Measurements from ENCODE around the gene SLC19A3.

DNA sequence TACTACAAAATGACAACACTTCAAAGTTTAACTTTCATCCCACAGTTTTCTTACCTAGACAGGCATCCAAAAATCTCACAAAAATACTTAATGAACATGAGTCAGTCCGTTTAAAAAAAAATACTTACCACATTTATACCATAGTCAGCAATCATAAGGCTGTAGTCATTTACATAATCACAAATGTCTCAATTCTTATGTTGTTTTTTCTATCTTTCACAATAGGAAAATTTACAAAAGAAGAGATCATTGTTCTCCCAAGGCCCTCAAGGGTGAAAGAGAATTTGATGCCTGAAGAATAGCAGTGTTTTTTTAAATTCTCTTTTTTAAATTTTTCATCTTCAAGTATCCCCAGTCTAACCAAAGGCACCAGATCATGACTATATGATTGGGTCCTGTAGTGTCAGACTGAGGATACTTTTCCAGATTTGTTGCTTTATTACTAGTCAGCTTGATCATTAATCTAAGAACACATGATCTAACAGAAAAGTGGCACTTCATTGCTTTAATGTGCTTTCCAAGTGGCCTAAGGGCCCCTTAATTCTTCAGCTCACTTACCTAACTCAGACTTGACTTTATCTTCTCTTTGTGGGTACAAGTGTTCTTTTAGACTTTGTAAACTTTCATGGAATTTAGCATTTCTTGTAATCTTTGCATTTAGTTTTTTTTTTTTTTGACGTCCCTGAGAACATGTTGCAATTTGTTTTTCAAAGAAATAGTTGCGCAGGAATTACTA is 46.5 kb downstream of the SLC19A3 start:
- no peak for TF ChIP-seq CTCF (IDR thresholded peaks at IDR 0.05; ENCODE audit: low read length)
- TF ChIP-seq EZH2 (IDR thresholded peaks at IDR 0.05; ENCODE audit: borderline replicate concordance, low read length): no peak

Data from OCI-LY1 (cell line).